Measurements from ENCODE around the gene ACVR1. TPM values are rescaled to one million over a fixed set of nuclear protein-coding genes. Genes with fewer than 3 reads are reported as not detected.

The ACVR1 gene
- total RNA-seq, 2 donors from 2014 or later = 22.7 to 27.5 TPM

- Mint-ChIP-seq H3K4me3 (no peak overlapping the region), H3K27me3 (no peaks in the 10 kb centered on the region), H3K9me3 (peaks cover 7% of the 10 kb centered on the region), H3K27ac (no peak overlapping the region), H3K4me1 (no peaks in the 10 kb centered on the region), H3K36me3 (ENCODE audit: low read depth) (no peaks in the 10 kb centered on the region)
- no peak for ATAC-seq (replicated peaks)
Measured at GRCh38 chr2:157699806-157700205, 176.3 kb downstream of the ACVR1 start.

GRCh38 chr2:157699009-157699408 is 177.1 kb downstream of the ACVR1 start:
- no peaks in the 10 kb centered on the region for H3K4me1 Mint-ChIP-seq
- no peaks in the 10 kb centered on the region for H3K36me3 Mint-ChIP-seq (ENCODE audit: low read depth)
- no peak overlapping the region for H3K4me3 Mint-ChIP-seq
- ATAC-seq (replicated peaks) = no peak
- H3K9me3 Mint-ChIP-seq = peaks cover 7% of the 10 kb centered on the region
- no peaks in the 10 kb centered on the region for H3K27me3 Mint-ChIP-seq
- H3K27ac Mint-ChIP-seq = no peak overlapping the region

DNA sequence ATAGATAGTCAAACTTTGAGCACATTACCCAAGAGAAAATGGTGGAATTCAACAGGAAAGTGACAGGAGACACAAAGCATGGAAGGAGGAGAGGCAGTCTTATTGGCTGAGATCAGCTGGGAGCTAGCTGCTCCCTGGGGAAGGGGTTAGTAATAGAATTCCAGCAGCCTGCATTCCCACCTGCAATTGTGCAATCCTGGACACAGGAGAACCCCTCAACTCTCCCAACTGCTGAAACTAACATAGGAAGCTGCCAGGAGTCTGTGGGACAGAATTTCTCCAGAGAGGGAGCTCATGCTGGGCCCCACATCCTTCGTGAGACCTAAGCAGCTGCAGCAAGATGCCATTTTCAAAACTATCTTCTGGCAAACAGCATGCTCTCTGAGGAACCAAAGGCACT is 177.7 kb downstream of the ACVR1 start:
- H3K4me3 Mint-ChIP-seq = no peak overlapping the region
- no peak overlapping the region for H3K27ac Mint-ChIP-seq
- H3K4me1 Mint-ChIP-seq = no peaks in the 10 kb centered on the region
- no peaks in the 10 kb centered on the region for H3K36me3 Mint-ChIP-seq (ENCODE audit: low read depth)
- H3K27me3 Mint-ChIP-seq = no peaks in the 10 kb centered on the region
- no peak for ATAC-seq (replicated peaks)
- H3K9me3 Mint-ChIP-seq = peaks cover 7% of the 10 kb centered on the region

DNA sequence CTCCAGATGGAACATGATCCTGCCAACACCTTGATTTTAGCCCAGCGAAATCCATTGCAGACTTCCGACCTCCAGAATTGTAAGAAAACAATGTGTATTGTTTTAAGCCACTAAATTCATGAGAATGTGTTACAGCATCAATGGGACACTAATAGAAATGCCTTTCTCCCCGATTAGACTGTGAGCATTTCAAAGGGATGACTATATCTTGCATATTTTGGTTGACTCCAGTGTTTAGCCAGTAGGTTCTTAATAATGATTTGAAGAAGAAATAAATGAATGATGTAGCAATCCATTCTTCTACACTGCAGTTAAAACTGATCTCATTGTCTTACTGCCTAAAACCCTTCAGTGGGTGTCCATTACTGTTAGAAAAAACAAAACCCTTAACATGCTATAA is 180.1 kb downstream of the ACVR1 start:
- Mint-ChIP-seq H3K4me3 (no peak overlapping the region), H3K36me3 (ENCODE audit: low read depth) (no peaks in the 10 kb centered on the region), H3K4me1 (no peaks in the 10 kb centered on the region), H3K27ac (no peak overlapping the region), H3K9me3 (peaks cover under 1% of the 10 kb centered on the region), H3K27me3 (no peaks in the 10 kb centered on the region)
- no peak for ATAC-seq (replicated peaks)

DNA sequence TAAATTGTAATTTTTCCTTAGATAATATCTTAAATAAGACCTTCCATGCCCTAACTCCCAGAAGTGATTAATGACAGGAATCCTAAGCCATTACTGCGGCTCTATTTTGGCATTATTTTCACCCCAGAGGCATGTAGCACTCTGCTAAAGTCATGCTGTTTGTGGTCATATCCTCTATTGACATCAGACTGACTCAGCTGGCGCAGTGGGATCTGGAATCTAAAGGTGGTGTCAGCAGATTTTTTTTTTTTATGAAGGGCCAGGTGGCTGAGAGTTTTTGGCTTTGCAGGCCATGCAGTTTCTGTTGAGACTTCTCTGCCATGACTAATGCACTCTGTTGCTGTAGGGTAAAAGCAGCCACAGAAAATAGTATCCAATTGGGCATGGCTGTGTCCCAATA is 183.4 kb downstream of the ACVR1 start:
- no peak overlapping the region for H3K4me3 Mint-ChIP-seq
- H3K4me1 Mint-ChIP-seq = no peaks in the 10 kb centered on the region
- H3K27me3 Mint-ChIP-seq = no peaks in the 10 kb centered on the region
- no peak for ATAC-seq (replicated peaks)
- H3K36me3 Mint-ChIP-seq (ENCODE audit: low read depth) = no peaks in the 10 kb centered on the region
- no peak overlapping the region for H3K27ac Mint-ChIP-seq
- no peaks in the 10 kb centered on the region for H3K9me3 Mint-ChIP-seq

- Mint-ChIP-seq H3K4me3 (no peak overlapping the region), H3K4me1 (no peaks in the 10 kb centered on the region), H3K9me3 (no peaks in the 10 kb centered on the region), H3K36me3 (ENCODE audit: low read depth) (no peaks in the 10 kb centered on the region), H3K27me3 (no peaks in the 10 kb centered on the region), H3K27ac (no peak overlapping the region)
- no peak for ATAC-seq (replicated peaks)
Measured at GRCh38 chr2:157691695-157692094, 184.4 kb downstream of the ACVR1 start.

DNA sequence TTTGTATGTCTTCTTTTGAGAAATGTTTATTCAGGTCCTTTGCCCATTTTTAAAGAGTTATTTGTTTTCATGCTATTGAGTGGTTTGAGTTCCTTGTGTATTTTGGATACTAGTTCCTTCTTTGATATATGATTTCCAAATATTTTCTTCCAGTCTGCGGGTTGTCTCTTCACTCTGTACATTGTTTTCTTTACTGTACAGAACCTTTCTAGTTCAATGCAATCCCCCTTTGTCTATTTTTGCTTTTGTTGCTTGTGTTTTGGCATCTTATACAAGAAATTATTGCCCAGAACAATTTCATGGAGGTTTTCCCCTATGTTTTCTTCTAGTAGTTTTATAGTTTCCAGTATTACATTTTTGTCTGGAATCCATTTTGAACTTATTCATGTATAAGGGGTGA is 185.0 kb downstream of the ACVR1 start:
- H3K4me3 Mint-ChIP-seq = no peak overlapping the region

More for the DNA sequence above, 185.0 kb downstream of the ACVR1 start:
- Mint-ChIP-seq H3K36me3 (ENCODE audit: low read depth) (no peaks in the 10 kb centered on the region), H3K9me3 (no peaks in the 10 kb centered on the region), H3K4me1 (no peaks in the 10 kb centered on the region), H3K27me3 (no peaks in the 10 kb centered on the region), H3K27ac (no peak overlapping the region)
- ATAC-seq (replicated peaks) = no peak

Other genes with a start within 250 kb of the ACVR1 start
- 1 to 10 TPM; 1.1 to 2.8 TPM for gene ACVR1C, start 247.5 kb downstream of the ACVR1 start, total RNA-seq
- gene UPP2, start 225.5 kb upstream of the ACVR1 start, total RNA-seq = not detected

All from activated T-helper 17 cell treated with anti-CD3 and anti-CD28 coated beads, Interleukin-2, amount 50 U/mL, for 72 hours (primary cell).